NCI-H2227 treated with DMSO at 0.1 percent for 48 hours (cell line): ENCODE results near the gene LRFN2.

ENCODE experiments used
- DNase-seq: peaks from one replicate; lab custom pipeline; 2025; lab: John Stamatoyannopoulos, UW

Gene LRFN2

DNA sequence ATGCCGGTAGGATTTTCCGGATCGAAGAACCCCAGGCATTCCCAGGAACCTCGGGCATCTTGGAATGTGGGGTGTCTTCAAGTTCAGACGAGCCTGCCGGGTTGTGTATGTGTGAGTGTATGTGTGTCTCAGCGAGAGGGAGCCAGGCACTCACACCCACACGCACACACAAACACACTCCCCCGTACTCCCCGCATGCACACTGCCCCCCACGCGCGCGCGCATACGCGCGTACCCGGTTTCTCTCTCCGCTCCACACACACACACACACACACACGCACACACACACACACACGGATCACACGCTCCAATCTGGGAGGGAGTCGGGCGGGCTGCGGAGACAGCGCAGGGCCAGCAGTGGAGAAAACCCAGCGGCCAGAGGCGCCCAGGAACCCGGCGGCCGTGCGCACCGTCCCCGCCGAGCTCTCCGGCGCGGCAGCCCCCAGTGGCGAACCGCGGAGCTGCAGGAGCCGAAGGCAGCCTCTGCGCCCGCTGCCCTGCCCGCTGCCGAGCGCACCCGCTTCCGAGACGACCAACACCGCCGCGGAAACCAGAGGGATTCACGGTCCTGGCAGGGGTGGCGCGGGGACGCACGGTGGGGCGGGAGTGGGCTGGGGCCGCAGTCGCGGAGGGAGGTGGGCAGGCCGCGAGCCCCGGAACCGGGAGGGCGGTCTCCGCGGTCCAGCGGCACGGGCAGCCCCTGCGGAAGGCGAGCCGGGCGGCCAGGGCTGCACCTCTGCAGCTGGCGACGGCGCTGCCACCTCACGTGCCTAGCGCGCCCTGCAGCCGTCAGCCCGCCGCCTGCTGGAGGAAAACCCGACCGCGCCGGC lies at the start of gene LRFN2:
Gene LRFN2 (minus strand): TSS at position 125 of the 830 bp plus-strand sequence.
- peak; percentile 49 for DNase-seq

GRCh38 chr6:40634429-40634828 lies 47.3 kb upstream of the LRFN2 start:
- DNase-seq: peak; percentile 71

DNA sequence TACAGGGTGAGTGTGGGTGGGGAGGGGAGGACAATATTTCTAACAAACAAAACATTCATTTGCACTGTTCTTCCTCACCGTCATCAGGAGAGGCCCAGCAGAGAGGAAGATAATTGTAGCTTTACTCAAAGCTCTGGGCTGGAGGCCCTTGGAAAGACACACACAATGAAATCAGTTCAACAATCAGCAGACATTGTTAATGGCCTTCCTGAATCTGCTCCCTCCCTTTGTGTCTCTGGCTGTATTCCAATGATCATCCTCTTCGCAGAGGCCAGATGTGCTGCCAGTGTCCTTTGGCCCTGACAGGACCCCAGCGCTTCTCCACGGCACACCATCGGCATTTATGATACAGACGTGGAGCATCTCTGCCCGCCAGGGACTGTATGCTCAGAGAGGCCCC lies 44.6 kb upstream of the LRFN2 start:
- peak; percentile 60 for DNase-seq

DNA sequence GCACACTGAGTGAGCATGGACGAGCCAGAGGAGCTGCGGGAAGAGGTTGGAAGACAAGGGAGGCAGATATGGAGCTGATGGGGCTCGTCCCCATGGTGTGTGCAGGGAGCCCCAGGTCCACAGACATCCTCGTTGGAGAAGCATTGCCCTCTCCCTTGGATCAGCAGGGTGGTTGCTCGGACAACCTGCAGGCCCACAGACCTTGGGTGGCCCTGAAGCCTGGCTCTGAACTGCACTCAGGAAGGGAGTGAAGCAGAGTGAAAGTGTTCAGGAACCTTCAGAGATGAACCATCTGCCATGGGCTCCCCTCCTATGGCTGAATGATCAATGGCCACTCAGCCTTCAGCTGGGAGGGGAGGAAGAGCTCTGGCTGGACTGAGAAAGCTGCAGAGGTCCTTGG lies 43.3 kb upstream of the LRFN2 start:
- no peak for DNase-seq

- no peak for DNase-seq
Observed at GRCh38 chr6:40630051-40630450, 42.9 kb upstream of the LRFN2 start.

- DNase-seq: no peak
Observed at GRCh38 chr6:40629463-40629862, 42.3 kb upstream of the LRFN2 start.

GRCh38 chr6:40627316-40627715 lies 40.2 kb upstream of the LRFN2 start:
- no peak for DNase-seq

DNA sequence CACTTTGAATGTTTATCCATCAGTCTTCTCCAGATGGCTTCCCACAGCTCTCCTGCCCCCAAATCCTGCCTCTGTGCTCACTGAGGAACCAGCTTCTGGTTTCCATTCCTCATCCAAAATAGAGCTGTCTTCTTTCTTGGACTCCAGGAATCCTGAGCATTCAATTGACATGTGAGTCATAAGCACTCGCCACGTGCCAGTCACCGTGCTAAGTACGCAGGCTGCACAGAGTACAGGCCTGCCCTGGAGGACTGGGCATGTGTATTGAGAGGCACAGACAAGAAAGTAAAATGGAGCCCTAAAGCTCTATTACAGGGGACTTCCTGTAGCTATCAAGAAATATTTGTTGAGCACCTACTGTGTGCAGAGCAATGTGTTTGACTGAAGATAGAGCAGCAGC lies 39.7 kb upstream of the LRFN2 start:
- no peak for DNase-seq

GRCh38 chr6:40623932-40624331 lies 36.8 kb upstream of the LRFN2 start:
- DNase-seq: no peak

- no peak for DNase-seq
Observed at GRCh38 chr6:40623178-40623577, 36.0 kb upstream of the LRFN2 start.

DNA sequence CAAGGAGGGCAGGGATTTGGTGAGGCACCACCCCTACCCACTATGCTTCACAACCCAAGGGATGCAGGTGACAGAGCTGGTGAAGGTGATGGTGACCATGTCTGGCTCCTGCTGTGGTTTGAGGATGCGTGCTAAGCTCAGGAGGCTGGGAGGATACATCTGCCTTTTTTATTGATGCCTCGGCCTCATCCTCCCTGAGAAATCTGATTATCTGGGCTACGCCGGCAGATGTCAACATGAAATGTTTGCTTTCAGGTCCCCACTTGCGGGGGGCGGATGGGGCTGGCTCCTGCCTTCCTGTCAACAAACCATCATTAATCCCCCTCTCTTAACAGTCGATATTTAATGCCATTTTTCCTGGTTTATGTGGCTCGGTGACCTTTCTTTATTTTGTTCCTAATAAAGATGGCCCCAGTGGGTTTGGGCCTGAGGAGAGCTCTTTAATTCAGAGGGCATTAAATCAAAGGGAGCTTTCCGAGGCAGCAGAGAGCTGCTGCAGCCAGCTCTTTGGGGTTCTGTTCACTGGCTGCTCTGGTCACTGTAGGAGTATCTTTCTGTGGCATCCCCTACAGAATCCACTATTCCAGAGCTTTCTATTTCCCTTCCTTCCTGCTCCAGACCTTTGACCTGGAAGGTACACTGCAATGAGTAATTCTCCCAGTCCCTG lies 33.5 kb upstream of the LRFN2 start:
- DNase-seq: no peak

GRCh38 chr6:40614671-40615070 lies 27.5 kb upstream of the LRFN2 start:
- DNase-seq: no peak

- no peak for DNase-seq
Observed at GRCh38 chr6:40611912-40612311, 24.7 kb upstream of the LRFN2 start.

- no peak for DNase-seq
Observed at GRCh38 chr6:40611434-40611833, 24.3 kb upstream of the LRFN2 start.

- no peak for DNase-seq
Observed at GRCh38 chr6:40610229-40610628, 23.1 kb upstream of the LRFN2 start.

DNA sequence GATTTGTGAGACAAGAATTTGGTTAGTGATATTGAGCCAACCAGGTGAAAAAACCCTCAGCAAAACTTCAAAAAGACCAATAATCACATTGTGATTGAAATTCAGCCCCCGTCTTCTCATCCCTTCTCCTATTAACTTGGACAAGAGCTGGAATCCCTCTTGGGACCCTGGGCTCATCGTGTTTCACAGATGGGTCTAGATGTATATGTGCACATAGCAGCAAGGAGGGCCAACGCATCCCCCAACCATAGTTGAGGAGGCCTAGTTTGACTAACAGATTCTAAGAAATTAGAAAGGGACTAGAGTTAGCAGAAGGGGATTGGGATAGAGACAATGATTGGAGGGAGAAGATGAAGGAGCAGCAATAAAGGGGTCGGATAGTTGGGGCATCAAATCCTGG lies 19.8 kb upstream of the LRFN2 start:
- no peak for DNase-seq

DNA sequence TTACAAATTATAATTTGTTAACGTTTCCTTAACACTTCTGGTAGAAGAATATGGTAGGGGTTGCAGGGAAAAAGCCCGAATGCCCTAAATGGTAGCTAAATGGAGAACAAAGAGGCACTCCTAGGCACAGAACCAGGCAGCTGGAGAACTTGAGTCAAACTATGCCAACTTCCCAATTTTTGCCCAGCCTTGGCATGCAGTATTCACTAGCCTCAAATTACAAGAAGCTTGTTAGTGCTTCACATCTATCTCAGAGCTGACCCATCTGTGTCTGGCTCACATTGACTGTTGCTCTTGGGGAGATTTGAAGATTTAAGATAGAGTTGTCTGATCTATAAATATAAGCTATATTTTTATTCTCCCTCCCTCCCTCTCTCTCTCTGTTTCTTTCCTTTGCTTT lies 19.4 kb upstream of the LRFN2 start:
- no peak for DNase-seq

DNA sequence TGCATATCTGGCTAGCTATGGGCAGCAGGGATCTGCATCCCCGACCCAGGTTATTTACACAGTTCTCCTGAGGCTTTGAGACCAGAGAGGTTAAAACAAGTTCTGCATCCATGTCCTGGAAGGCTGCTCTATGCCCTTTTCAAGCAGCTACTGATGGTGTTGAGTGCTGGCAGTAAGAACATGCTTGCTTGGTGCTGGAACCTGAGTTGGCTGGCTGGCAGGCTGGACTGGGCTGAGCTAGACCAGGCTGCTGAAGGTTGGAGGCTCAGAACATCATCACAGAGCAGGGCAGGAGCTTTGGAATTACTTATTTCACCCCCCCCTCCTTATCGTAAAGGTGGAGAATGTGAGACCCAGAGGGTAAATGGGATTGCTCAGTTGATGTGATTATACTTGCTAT lies 16.9 kb upstream of the LRFN2 start:
- no peak for DNase-seq

- no peak for DNase-seq
Observed at GRCh38 chr6:40599555-40599954, 12.4 kb upstream of the LRFN2 start.

DNA sequence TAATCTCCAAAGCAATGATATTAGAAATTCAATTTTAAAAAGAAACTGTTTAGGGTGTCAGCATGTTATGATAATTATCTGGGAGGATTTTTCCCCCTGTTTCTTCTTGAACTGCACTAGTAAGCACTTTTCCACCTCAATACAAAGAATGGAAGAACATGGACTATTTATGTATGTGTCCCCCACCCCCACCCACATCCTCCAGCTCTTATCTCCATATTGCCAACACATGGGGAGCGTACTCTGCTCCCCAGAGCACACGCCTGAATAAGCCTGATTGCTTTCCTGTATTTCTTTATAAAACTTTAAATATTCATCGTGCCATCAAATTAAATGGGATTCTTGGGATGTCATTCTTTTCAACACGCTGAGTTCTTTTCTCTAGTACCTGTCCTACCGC lies 11.4 kb upstream of the LRFN2 start:
- no peak for DNase-seq

DNA sequence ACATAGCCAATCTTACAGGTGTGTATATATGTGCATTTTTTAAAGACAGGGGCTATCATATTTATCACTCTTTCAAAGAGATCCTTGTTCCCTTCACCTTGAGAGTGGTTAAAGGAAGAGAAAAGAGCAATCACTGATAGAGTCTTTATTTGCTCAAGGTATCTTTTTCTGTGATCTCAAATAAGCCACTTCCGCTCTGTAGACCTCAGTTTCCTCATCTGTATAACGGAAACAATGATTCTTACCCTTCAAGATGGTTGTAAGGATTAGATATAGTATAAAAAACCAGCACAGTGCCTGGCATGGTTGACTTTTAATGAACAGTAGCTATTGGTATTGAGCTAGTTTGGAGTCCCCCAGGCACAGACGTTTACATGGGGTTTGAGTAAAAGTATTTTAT lies 10.1 kb upstream of the LRFN2 start:
- no peak for DNase-seq

- DNase-seq: no peak
Observed at GRCh38 chr6:40588480-40588879, 1.3 kb upstream of the LRFN2 start.

- no peak for DNase-seq
Observed at GRCh38 chr6:40588070-40588384, 863 bp upstream of the LRFN2 start.
